Neural progenitor cell (in vitro differentiated cells): ENCODE measurements around the gene TMEM236.

ENCODE experiments used
- CTCF ChIP-seq: fragments of 200-600 bp; sonication (generic); IDR thresholded peaks from 2 replicates; pipeline ENCODE4 v1.5.1; 2017; ENCODE audit warnings: antibody characterized with exemption, mild to moderate bottlenecking
- EZH2 ChIP-seq: fragments of 200-600 bp; sonication (generic); IDR thresholded peaks from 2 replicates; pipeline ENCODE4 v1.6.1; 2017; ENCODE audit warnings: antibody characterized with exemption, mild to moderate bottlenecking, moderate library complexity

GRCh38 chr10:17820943-17821342 lies 68.9 kb downstream of the TMEM236 start:
- no peak for TF ChIP-seq CTCF
- TF ChIP-seq EZH2: no peak
